Smooth muscle cell (in vitro differentiated cells): ENCODE results near the gene ALX4. TPM values are rescaled to one million over a fixed set of nuclear protein-coding genes. Genes with fewer than 3 reads are reported as not detected.

Experiments used
- DNase-seq: peaks from one replicate; lab custom pipeline; 2025; ENCODE audit not compliant: unreplicated experiment; lab: John Stamatoyannopoulos, UW
- H2AFZ ChIP-seq: fragments of 200-600 bp; sonication (generic); 2 replicates; pipeline ENCODE4 v1.6.0; 2016; ENCODE audit warnings: antibody characterized with exemption, low read depth, mild to moderate bottlenecking
- H3F3A ChIP-seq: fragments of 200-600 bp; sonication (generic); 2 replicates; pipeline ENCODE4 v1.6.0; 2017; ENCODE audit warnings: antibody characterized with exemption, low read depth
- H3K27ac ChIP-seq: fragments of 200-600 bp; sonication (generic); 2 replicates; pipeline ENCODE4 v1.5.1; 2016; ENCODE audit warnings: low read depth, mild to moderate bottlenecking
- H3K27me3 ChIP-seq: fragments of 200-600 bp; sonication (generic); 2 replicates; pipeline ENCODE4 v1.6.1; 2016; ENCODE audit warnings: low read depth, mild to moderate bottlenecking
- H3K36me3 ChIP-seq: fragments of 200-600 bp; sonication (generic); 2 replicates; pipeline ENCODE4 v1.5.1; 2016; ENCODE audit warnings: low read depth
- H3K4me1 ChIP-seq: fragments of 200-600 bp; sonication (generic); 2 replicates; pipeline ENCODE4 v1.5.1; 2016; ENCODE audit warnings: low read depth
- H3K4me2 ChIP-seq: fragments of 200-600 bp; sonication (generic); 2 replicates; pipeline ENCODE4 v1.6.0; 2016; ENCODE audit warnings: mild to moderate bottlenecking
- H3K4me3 ChIP-seq: fragments of 200-600 bp; sonication (generic); 2 replicates; pipeline ENCODE4 v1.5.1; 2016; ENCODE audit warnings: mild to moderate bottlenecking
- H3K79me2 ChIP-seq: fragments of 200-600 bp; sonication (generic); 2 replicates; pipeline ENCODE4 v1.6.0; 2016; ENCODE audit warnings: low read depth, mild to moderate bottlenecking
- H3K9ac ChIP-seq: fragments of 200-600 bp; sonication (generic); 2 replicates; pipeline ENCODE4 v1.6.0; 2016; ENCODE audit warnings: low read depth
- H3K9me3 ChIP-seq: fragments of 200-600 bp; sonication (generic); replicated peaks from 2 replicates; pipeline ENCODE4 v1.5.1; 2016; ENCODE audit warnings: low read depth
- H4K20me1 ChIP-seq: fragments of 200-600 bp; sonication (generic); 2 replicates; pipeline ENCODE4 v1.6.0; 2016; ENCODE audit warnings: low read depth
- CTCF ChIP-seq: fragments of 200-600 bp; sonication (generic); IDR thresholded peaks from 2 replicates; pipeline ENCODE4 v1.5.1; 2017; ENCODE audit warnings: borderline replicate concordance, mild to moderate bottlenecking, antibody characterized with exemption; ENCODE audit not compliant: insufficient read depth, poor library complexity, severe bottlenecking
- WGBS: methylation state at CpG from one replicate; pipeline ENCODE4 v1.1.7; 2016; ENCODE audit warnings: low lambda C conversion rate; 5-methylcytosine and 5-hydroxymethylcytosine counted together
- polyA plus RNA-seq: library from polyadenylated mRNA; unstranded; fragments of >200 nt; fragmentation: Nextera tagmentation; extraction: Ambion mirVana; gene quantifications from 2 replicates; pipeline ENCODE4 v1.2.1, GENCODE V29; 2016
- total RNA-seq: library from RNA; depleted of rRNA; stranded (reverse); fragments of >200 nt; gene quantifications from 2 replicates; pipeline ENCODE4 v1.2.3, GENCODE V29; 2014

The ALX4 gene
- total and polyA plus RNA-seq, 2 experiments from 2014 or later = not detected

DNA sequence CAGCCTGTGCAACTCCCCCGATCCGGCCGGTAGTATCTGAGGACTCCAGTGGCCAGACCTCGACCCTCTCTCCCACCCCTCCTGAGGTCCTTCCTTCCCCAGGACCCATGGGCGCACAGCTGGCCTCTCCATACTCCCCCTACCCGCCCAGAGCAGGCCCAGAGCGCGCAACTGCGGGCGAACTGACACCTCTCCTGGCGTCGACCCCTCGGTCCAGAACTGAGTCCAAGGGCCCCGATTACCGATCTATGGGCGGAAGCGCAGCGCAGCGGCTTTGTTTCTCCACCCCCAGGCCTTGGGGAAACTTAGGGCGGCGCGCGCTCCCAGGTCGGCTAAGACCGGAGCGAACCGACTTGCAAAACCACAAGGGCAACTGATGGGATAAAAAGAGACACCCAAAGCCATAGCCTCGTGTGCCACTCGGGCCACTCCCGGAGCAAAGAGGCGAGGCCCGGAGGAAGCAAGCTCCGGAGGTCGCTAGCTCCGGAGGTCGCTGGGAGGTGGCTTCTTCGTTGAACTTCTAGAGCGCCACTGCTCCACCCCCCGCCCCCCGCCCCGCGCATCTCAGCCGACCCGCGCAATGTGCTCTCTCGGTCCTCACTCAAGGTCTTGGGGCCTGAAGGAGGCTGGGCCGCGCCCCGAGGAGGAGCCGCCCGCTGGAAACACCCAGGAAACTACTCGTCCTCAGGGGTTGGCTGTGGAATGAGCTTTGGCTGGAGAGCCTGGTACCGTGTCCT, 9.8 kb upstream of the ALX4 start:
- Histone ChIP-seq H3K27me3 (peaks cover 98% of the 10 kb centered on the region), H3F3A (no peaks in the 10 kb centered on the region), H3K9me3 (no peaks in the 10 kb centered on the region), H3K4me2 (peak overlapping the region; percentile 51), H4K20me1 (no peaks in the 10 kb centered on the region), H3K4me1 (peaks cover 12% of the 10 kb centered on the region), H2AFZ (no peak overlapping the region), H3K4me3 (peak overlapping the region; percentile 8), H3K79me2 (no peaks in the 10 kb centered on the region), H3K9ac (no peak overlapping the region), H3K27ac (no peak overlapping the region), H3K36me3 (no peaks in the 10 kb centered on the region)
- DNase-seq = no peak
- no peak for TF ChIP-seq CTCF
- 3% methylated on average over 50 of the region's 53 CpGs for WGBS

DNA sequence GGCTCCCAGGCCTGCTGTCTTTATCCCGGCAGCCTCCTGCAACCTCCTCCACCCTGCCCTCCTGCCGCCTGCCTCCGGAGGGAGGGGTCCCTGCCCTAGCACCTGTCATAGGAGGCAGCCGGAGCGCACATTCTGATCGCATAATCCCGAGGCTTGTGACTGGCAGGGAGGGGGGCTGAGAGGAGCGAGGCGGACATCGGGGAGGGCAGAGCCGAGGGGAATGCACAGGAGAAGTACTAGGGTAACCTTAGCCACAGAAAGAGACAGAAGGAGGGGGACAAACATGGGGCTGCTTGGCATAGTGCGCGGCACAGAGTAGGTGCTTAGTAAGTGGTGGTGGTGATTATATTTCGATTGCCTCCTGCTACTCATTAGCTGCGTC, 9.2 kb upstream of the ALX4 start:
- WGBS = 7% methylated on average over 15 of the region's 15 CpGs
- Histone ChIP-seq H3K4me2 (no peak overlapping the region), H3K4me3 (no peak overlapping the region), H3K4me1 (peaks cover 12% of the 10 kb centered on the region), H3K9ac (no peak overlapping the region), H3F3A (no peaks in the 10 kb centered on the region), H3K27ac (no peak overlapping the region), H3K79me2 (no peaks in the 10 kb centered on the region), H2AFZ (no peak overlapping the region), H3K27me3 (peaks cover 100% of the 10 kb centered on the region), H3K9me3 (no peaks in the 10 kb centered on the region), H3K36me3 (no peaks in the 10 kb centered on the region), H4K20me1 (no peaks in the 10 kb centered on the region)
- no peak for TF ChIP-seq CTCF
- DNase-seq = no peak

GRCh38 chr11:44318369-44318768, 8.4 kb upstream of the ALX4 start:
- peaks cover 100% of the 10 kb centered on the region for H3K27me3 ChIP-seq

More at GRCh38 chr11:44318369-44318768, 8.4 kb upstream of the ALX4 start:
- no peaks in the 10 kb centered on the region for H3F3A ChIP-seq
- no peak overlapping the region for H3K4me2 ChIP-seq
- no peaks in the 10 kb centered on the region for H3K79me2 ChIP-seq
- no peak overlapping the region for H3K4me3 ChIP-seq
- no peaks in the 10 kb centered on the region for H4K20me1 ChIP-seq
- peaks cover 12% of the 10 kb centered on the region for H3K4me1 ChIP-seq
- WGBS = 47% methylated on average over 2 of the region's 2 CpGs
- no peak for TF ChIP-seq CTCF
- no peak for DNase-seq
- no peaks in the 10 kb centered on the region for H3K36me3 ChIP-seq
- no peaks in the 10 kb centered on the region for H3K9me3 ChIP-seq
- no peak overlapping the region for H3K9ac ChIP-seq
- H3K27ac ChIP-seq = no peak overlapping the region
- no peak overlapping the region for H2AFZ ChIP-seq
